Hepatocyte (in vitro differentiated cells): ENCODE data around the gene MKRN2OS.

Experiments used
- EZH2 ChIP-seq: fragments of 200-600 bp; sonication (generic); IDR thresholded peaks from 2 replicates; pipeline ENCODE4 v1.6.1; 2016; ENCODE audit warnings: antibody characterized with exemption, mild to moderate bottlenecking, borderline replicate concordance
- EZH2phosphoT487 ChIP-seq: fragments of 200-600 bp; sonication (generic); IDR thresholded peaks from one replicate; pipeline ENCODE4 v1.6.1; 2018; ENCODE audit warnings: antibody characterized with exemption, mild to moderate bottlenecking, low read depth, moderate library complexity; ENCODE audit not compliant: unreplicated experiment, severe bottlenecking
- TF ChIP-seq, protein P1 (sequence below): fragments of 200-600 bp; sonication (generic); IDR thresholded peaks from 2 replicates; pipeline ENCODE4 v1.5.1; 2016; ENCODE audit warnings: antibody characterized with exemption, mild to moderate bottlenecking; ENCODE audit not compliant: poor library complexity

GRCh38 chr3:12590096-12590495 is 44.8 kb upstream of the MKRN2OS start:
- TF ChIP-seq, protein P1, sequence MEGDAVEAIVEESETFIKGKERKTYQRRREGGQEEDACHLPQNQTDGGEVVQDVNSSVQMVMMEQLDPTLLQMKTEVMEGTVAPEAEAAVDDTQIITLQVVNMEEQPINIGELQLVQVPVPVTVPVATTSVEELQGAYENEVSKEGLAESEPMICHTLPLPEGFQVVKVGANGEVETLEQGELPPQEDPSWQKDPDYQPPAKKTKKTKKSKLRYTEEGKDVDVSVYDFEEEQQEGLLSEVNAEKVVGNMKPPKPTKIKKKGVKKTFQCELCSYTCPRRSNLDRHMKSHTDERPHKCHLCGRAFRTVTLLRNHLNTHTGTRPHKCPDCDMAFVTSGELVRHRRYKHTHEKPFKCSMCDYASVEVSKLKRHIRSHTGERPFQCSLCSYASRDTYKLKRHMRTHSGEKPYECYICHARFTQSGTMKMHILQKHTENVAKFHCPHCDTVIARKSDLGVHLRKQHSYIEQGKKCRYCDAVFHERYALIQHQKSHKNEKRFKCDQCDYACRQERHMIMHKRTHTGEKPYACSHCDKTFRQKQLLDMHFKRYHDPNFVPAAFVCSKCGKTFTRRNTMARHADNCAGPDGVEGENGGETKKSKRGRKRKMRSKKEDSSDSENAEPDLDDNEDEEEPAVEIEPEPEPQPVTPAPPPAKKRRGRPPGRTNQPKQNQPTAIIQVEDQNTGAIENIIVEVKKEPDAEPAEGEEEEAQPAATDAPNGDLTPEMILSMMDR: no peak
- TF ChIP-seq EZH2phosphoT487 (no peak), EZH2 (no peak)
